Activated CD8-positive, alpha-beta memory T cell treated with anti-CD3 and anti-CD28 coated beads for 1 hour (primary cell): ENCODE data around the gene FAM98B.

Experiments used
- DNase-seq, 2 donors: peaks; one replicate each; pipeline ENCODE4 v3.0.0-alpha.2; 2020; ENCODE audit warnings: low read depth in 1 of 2; ENCODE audit errors: extremely low read depth in 1 of 2

FAM98B gene

DNA sequence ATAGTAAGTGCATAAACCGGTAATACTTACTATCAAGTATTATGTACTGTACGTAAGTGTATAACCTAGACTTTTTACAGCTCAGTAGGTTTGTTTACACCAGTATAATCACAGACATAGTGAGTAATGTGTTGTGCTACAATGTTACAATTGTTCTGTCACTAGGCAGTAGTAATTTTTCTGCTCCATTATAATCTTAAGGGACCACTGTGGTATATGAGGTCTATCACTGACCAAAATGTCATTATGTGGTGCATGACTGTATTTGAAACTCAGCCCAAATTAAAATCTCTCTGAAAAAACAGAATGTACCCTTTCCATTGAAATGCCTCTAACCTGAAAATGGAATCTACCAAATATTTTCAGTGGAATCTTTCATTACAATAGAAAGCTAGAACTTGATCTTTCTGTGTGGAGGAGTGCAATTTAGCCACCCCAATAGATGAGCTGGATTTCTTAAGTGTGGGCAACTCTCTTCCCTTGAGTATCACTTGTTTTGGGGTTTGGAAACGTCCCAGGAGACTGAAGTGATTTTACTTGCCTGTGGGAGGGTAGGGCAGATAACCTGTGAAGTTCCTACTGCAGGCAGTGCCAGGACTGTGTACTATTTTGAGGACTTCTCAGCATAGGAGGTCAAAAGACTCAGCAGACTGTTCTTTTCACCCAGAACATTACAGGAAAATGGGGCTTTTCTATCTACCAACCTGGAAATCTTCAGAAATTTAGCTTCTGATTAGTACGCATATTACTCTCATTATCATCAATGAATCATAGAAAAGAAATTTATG lies 50.9 kb downstream of the FAM98B start:
- no peak for DNase-seq

DNA sequence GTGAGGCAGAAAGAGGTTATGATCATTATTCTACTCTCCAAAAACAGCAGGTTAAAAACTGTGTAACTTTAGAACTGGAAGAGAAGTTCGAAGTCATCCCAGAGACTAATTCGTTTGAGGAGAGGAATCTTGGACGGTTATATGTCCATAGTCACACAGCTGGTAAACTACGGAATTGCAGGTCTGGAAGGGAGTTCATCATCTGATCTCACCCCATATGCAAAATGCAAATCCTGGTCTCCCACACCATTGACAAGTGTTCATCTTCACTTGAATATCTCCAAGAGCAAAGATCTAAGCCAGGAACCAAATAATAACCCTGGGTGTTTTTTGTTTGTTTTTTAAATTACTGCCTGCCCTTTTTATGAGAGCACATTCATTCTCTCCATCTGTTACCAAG lies 53.1 kb downstream of the FAM98B start:
- DNase-seq, result no peak

DNA sequence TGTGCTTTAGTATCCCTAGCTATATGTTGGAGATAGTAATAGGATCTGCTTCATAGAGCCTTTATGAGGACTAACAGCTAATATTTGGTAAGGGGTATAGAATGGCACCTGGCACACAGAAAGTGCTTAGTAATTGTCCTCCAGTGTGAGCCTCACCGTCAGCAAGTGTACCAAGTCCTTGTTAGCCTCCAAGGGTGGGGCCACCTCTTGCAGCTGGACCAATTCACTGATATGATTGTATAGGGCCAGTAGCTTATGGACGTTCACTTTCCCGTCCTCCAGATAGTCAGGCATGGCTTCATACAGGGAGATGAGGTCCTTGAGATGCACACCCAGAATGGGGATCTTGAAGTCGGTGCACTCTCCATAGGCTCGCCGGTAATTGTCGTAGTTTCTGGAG lies 53.6 kb downstream of the FAM98B start:
- DNase-seq, result no peak

DNA sequence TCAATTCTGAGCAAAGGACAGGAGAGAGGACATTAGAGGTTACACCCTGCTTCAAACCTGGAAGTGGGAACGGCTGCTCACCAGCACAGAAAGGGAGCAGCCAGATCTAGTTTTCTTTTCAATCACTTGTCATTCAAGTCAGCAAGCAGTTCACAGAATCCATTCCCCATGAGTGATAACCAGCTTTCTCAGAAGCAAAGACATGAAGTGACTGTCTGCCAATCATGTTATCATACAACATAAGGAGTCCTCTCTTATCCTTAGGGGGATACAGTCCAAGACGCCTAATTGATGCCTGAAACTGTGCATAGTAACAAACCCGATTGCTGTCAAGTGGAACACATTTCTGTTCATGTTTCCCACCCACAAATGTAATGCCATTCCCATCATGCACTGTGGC lies 54.7 kb downstream of the FAM98B start:
- no peak for DNase-seq

DNA sequence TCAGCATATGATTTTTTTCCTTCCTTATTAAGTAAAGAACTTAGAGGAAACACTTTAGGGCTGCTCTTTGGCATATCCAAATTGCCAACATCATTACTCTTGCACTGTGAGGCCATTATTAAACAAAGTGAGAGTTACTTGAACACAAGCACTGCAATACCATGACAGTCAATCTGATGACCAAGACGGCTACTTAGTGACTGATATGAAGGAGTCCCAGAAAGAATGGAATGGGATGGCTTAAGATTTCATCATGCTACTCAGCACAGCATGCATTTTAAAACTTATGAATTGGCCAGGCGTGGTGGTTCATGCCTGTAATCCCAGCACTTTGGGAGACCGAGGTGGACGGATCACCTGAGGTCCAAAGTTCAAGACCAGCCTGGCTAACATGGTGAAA lies 55.2 kb downstream of the FAM98B start:
- no peak for DNase-seq

DNA sequence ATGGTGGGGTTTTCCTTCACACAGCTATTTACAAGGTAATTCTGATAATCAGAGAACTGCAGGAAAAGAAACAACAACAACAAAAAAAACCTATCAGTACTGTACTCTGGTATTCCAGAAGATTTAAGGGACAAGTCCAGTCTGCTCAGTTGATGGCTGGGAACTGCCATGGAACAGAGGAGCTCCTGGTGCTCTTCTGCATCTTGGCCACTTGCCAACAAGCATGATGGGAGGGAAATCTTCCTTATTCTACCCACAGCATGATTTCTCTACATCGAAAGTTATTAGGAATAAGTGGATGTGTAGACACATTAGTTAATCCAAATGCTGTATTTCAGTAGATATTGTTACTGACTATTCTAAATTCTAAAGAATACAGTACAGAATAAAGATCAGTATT lies 59.0 kb downstream of the FAM98B start:
- DNase-seq, result no peak

DNA sequence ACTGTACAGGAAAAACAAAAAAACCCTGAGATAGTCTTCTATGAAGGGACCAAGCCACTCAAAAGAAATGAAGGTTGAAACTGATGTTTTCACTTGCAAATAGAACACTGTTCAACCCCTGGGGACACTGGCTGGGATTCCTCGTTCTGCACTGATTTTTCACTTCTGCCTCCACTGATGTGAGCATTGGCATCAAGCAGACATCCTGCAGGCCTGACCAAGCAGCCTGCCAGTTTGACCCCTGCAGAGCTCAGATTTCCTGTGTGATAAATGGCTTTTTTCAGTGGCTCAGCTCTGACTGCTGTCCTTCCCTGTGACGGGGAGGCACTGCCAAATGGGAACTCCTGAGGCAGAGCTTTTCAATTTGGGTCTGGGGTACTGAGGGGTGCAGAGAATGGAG lies 60.7 kb downstream of the FAM98B start:
- no peak for DNase-seq

DNA sequence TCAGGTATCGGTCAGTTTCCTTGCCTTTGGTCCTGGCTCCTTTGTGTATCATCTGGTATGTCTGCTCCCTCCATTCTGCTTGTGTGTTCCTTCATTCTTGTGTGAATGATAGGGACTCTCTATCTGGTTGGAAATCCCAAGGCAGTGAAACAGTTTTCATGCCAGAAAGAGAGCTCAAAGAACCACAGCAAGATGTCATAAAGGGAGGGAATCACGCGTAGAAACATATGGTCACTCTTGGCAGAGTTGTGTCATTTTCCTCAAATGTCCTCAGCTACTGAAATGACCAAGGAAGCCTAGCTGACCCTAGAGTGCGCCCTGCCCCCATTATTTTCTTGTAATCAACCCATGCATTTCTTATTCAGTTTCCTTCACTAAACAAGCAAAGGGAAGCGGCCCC lies 62.7 kb downstream of the FAM98B start:
- DNase-seq, result no peak

DNA sequence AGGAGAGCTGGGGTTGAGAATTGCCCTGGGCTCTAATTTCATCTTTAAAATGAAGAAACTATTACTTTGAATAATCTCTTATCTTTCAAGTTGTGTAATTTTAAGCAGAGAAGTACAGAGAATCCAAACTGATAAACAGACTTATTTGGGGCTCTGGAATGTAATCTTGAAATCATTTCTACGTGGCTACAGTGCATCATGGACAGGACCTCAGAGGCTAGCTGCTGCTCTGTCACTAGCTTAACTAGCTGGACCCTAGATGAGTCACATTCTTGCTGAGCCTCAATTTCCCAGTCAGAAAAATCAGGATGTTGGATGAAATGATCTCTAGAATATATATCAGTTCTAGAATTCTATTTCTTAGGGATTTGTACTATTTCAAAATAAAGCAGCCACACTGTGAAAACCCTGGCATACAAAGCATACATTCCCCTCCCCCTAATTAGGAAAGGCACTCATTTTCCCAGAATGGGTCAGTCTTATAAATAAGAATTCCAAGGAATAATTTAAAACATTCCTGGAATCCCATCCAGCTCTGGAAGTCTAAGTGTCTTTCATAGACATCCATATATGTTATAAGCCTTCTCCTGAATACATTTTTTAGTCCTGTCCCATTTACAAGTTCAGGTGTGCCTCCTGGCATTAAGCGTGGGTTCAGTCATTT lies 63.5 kb downstream of the FAM98B start:
- no peak for DNase-seq

DNA sequence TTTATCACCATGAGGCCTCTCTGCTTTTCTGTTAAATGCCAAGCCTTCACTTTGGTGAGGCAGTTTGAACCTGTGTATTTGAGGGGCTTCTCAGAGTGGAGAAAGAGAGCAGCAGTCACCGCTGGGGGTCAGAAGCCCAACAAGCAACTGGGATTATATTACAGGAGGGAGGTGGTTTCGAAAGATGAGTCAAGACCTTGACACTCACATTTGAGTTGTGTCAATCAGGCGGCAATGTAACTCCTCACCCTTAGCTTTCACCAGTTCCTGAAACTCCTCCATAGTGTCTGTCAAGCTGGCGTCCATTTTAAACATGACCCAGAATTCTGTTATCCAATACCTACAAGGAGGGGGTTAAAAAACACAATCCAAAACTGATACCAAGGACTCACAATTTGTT lies 64.2 kb downstream of the FAM98B start:
- DNase-seq, result no peak

DNA sequence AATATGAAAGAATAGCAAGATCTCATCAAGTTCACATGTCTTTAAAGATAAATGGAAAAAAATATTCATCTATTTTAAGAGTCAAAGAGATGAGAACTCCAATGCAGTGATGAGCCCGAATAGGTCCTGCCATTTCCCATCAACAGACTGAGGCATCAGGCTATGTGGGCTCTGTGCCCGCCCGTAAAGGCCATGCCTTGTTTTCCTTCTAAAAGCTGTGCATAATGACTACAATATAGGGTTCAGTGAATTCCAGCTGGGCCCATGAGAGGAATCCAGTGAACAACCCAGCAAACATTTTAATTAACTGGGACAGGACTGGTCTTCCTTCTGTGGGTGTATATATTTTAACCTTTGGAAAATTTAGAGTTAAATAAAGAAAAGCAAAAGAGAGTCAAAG lies 66.1 kb downstream of the FAM98B start:
- no peak for DNase-seq

DNA sequence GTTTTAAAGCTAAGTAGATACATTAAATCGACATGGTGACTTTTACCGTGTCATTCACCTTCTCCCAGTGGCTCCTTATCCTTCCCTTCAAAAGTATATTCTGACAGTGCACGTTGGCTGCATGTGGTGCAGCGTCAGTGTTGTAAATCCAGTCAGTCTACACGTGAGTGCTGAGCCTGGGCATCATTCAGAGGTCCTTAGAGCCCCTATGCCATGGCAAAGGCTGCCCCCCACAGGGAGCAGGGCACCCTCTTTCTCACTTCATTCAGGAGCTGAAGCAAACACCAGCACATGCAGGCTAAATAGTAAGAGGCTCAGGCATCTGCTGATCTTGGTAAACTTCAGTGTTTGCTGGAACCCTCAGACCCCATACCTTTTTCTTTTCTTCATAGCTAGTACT lies 67.4 kb downstream of the FAM98B start:
- DNase-seq, result no peak

DNA sequence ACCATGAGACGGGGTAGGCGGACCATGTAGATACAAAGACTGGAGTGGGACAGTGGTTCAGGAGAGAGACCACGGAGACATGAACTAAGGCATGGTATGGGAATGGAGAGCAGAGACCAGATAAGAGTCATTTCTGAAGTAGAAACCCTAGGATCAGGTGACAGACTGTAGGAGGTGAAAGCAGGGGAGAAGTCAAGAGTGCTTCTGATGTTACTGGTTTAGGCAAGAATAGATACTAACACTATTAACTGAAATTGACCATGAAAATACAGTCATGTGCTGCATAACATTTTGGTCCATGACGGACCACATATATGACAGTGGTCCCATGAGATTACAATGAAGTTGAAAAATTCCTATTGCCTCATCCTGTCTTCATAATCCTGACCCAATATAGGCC lies 69.0 kb downstream of the FAM98B start:
- DNase-seq, result no peak

DNA sequence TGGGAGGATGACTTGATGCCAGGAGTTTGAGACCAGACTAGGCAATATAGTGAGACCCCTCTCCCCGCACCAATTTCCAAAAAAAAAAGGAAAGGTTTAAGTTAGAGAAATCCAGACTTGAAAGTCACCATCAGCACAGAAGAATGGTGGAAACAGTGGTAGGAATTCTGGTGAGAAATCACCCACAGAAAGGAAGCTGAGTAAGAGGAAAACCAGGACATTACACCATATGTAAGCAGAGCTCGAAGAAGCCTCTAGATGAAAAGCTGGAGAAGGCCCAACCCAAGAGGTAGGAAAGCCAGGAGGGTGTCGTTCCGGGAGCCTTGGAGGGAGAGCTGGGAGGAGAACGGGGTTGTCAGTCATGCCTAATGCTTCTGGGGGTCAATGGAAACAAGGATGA lies 70.2 kb downstream of the FAM98B start:
- DNase-seq, result no peak

DNA sequence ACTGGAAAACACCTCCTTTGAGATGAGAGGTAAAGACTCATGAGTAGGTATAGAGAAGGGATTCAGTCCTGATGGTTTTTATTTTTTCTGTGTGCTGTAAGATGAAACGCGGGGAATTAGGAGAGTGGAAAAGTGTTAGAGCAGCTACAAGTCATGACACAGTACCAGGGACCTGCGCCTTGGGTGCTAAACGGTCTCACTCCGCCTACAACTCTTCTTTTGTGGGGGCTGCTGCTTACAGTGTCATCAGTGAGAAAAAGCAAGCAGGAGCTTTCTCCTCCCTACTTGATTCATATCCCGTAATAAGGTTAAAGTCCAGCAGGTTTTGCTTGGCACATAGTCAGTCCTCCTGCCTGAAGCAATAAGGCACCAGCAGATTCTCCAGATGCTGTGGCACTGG lies 71.6 kb downstream of the FAM98B start:
- DNase-seq, result no peak

DNA sequence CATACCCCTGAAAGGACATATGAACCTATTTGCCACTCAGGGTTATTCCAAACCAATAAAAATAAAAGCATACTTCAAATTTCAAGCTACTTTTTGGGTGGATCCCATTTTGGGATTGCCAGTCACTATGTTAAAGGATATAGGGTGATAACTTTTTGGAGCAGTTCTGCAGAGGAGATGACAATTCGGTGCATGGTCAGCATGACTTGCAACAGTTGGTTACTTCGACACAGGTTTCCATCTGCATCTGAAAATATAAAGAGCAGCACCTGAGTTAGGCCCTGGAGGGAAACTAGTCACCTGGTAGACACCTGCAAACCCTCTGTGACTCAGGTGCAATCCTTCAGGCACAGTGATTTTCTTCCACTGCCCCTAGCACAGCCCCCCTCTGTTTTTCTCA lies 72.2 kb downstream of the FAM98B start:
- no peak for DNase-seq

DNA sequence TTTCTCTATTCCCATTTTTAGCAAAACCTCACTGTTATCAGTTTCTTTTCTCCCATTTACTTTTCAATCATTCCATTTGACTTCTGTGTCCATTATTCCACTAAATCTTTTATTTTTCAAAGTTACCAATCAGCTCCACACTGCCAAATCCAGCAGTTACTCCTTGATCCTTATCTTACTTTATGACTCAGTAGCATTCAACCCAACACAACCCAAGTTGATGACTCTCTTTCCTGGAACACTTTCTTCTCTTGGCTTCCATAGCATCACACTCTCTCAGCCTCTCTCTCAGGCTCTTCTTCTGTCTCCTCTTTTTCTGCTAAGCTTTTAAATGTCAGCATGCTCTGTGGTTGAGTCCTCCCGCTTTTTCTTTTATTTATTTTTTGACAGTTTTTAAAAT lies 74.4 kb downstream of the FAM98B start:
- DNase-seq, result no peak

DNA sequence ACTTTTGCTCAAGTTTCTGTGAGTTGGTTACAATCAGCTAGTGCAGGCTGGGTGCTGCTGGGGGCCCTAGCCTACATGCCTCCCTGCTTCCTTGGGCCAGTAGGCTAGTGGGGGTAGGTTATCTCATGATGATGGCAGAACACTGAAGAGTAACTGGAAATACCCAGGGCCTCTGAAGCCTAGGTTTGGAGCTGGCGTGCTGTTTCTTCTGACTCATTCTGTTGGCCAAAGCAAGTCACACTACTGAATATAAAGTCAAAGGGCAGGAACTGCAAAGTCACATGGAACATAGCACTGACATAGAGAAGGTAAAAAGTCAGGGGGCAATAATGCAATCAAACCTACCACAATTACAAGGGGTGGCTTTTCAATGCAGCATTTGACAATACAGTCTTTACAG lies 76.2 kb downstream of the FAM98B start:
- no peak for DNase-seq

DNA sequence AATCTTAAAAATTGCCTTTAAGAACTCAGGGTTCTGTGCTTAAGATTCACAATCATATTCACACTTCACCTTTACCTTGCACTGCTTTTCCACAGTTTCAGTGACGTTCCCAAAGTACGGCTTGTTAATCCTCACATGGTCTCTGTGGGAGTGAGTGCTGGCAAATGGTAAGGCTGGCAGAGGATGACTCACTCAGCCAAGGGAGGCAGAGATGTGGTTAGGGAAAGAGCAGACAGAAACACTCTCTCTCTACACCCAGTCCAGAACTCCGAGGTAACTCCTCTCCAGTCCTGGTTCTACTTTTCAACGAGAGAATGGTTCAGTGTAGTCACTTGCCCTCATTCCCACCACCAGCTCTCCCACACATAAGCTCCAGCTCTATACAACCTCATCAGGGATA lies 77.6 kb downstream of the FAM98B start:
- no peak for DNase-seq

DNA sequence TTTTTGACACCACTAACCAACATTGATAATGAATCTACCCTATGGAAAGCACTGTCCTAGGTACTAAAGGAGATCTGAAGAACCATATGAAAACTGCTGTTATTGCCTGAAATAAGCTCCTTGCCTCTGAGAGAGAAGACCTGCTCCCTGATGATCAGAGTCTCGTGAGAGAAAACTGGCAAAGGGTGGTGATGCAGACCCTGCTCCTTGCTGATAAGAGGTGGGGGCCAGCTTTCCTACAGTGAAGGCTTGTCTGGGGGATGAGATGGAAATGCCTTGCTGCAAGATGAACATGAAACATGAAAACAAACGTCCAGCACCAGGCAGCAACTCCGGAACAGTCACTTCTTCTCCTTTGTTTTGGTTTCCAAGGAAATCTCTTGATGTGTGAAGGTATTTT lies 78.8 kb downstream of the FAM98B start:
- no peak for DNase-seq

DNA sequence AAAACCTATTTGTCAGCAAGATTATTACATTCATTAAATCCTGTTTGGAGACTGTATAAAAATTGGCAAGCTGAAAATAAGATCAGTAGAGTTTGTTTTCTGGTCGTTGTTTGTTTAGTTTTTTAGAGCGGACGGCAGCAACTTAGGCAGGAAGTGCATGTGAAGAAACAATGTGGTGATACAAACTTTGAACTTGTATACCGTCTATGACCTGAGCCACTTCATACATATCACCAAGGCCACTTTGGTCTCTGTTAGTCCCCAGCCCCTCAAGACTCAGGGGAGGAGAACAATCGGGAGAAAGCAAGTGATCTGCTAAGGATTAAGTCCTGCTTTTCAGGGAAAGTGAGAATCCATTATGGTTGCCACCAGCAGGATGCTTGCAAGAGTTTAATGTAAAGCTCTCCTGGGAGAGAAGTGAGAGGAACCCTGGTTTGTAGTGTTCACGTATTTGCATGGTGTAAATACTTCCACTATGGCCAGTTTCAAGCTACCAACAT lies 79.5 kb downstream of the FAM98B start:
- no peak for DNase-seq

DNA sequence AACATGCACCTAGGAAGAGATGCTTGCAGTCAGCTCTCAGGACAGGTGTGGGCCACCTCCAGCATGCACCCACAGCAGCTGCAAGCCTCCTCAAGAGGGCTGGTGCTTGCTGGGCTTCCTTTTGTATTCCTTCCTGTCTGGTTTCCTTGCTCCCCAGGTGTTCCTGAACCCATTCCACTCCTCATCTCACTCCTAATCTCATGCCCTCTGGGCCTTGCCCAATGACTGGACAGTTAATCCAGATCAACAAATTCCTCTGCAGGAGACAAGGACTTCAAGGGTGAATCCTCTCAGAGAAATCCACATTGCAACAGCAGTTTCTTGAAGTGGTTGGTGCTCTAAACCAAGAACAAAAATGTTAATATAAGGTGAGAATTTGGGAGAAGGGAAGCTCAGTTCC lies 80.0 kb downstream of the FAM98B start:
- no peak for DNase-seq

DNA sequence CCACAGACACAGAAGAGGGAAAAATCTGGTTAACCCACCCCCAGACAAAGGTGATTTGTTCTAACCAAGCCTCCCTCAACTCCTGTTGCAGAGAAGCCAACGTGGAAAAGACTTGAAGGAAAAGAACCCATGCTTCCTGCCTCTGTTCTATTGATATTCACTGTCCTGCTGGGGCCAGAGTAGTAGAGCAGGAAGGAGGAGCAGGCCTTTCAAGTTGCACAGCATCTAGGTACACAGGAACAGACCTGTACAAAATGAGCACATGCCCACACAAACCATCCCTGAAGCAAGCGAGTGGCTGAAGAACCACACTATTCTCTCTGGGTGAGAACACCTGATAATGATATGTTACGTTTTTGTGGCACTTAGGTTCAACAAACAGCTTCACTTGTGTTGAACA lies 80.8 kb downstream of the FAM98B start:
- DNase-seq, result no peak
